ENCODE data around the gene LMX1B. TPM values are rescaled to one million over a fixed set of nuclear protein-coding genes. Genes with fewer than 3 reads are reported as not detected.

LMX1B gene
- total RNA-seq, 1 donor from 2014 or later, result 0.52 TPM

DNA sequence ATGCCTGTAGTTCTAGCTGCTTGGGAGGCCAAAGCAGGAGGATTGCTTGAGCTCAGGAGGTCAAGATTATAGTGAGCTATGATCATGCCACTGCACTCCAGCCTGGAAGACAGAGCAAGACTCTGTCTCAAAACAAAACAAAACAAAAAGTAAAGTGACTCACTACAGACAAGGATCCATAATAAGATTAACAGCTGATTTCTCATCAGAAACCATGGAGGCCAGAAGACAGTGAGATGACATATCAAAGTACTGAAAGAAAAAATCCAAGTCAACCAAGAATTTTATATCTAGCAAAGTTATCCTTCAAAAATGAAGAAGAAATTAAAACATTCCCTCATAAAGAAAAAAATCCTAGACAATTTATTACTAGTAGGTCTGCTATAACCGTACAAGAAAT, 121.8 kb downstream of the LMX1B start:
- TF ChIP-seq, protein P1, sequence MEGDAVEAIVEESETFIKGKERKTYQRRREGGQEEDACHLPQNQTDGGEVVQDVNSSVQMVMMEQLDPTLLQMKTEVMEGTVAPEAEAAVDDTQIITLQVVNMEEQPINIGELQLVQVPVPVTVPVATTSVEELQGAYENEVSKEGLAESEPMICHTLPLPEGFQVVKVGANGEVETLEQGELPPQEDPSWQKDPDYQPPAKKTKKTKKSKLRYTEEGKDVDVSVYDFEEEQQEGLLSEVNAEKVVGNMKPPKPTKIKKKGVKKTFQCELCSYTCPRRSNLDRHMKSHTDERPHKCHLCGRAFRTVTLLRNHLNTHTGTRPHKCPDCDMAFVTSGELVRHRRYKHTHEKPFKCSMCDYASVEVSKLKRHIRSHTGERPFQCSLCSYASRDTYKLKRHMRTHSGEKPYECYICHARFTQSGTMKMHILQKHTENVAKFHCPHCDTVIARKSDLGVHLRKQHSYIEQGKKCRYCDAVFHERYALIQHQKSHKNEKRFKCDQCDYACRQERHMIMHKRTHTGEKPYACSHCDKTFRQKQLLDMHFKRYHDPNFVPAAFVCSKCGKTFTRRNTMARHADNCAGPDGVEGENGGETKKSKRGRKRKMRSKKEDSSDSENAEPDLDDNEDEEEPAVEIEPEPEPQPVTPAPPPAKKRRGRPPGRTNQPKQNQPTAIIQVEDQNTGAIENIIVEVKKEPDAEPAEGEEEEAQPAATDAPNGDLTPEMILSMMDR (conservative IDR thresholded peaks at IDR 0.05; ENCODE audit: low read depth, low read length), result no peak
- no peak overlapping the region for H3K4me3 ChIP-seq (ENCODE audit: low read depth, low read length)
- DNase-seq (ENCODE audit: low read depth), result no peak

DNA sequence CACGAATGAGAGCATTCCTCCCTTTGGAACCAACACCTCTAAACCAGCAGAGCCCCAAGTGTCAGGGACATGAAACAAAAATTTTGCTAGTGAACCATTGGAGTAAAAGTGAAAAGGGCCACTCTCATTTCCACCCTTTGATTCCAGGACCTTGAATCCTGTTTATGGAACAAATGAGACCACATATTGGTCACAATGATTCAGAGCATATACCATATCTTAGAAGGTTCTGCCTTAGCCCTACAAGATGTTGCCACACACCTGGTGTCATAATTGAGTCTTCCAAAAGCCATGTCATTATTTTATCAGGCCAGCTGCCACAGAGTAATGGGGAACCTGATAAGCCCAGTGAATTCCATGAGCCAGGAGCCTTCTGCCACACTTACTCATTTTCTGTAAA, 124.8 kb downstream of the LMX1B start:
- DNase-seq (ENCODE audit: low read depth), result no peak
- no peak overlapping the region for H3K4me3 ChIP-seq (ENCODE audit: low read depth, low read length)
- TF ChIP-seq, protein P1 (conservative IDR thresholded peaks at IDR 0.05; ENCODE audit: low read depth, low read length), result no peak

DNA sequence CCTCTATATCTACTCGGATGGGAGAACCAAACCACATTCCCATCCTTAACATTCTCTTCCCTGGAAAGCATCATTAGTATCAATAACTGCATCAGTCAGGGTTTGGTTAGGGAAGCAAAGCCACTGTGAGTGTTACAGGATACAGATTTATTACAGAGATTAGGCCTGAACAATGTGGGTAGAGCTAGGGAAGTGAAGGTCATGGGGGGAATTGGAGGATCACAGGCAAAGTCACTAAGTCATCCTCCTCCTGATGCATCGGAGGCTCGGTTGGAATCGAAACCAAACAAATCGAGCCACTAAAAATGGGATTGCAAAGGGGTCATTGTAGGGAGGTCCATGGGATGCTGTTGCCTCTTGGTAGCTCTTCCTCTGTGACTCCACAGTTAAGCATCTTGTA, 129.3 kb downstream of the LMX1B start:
- H3K4me3 ChIP-seq (ENCODE audit: low read depth, low read length), result no peak overlapping the region
- TF ChIP-seq, protein P1 (conservative IDR thresholded peaks at IDR 0.05; ENCODE audit: low read depth, low read length), result no peak
- no peak for DNase-seq (ENCODE audit: low read depth)

DNA sequence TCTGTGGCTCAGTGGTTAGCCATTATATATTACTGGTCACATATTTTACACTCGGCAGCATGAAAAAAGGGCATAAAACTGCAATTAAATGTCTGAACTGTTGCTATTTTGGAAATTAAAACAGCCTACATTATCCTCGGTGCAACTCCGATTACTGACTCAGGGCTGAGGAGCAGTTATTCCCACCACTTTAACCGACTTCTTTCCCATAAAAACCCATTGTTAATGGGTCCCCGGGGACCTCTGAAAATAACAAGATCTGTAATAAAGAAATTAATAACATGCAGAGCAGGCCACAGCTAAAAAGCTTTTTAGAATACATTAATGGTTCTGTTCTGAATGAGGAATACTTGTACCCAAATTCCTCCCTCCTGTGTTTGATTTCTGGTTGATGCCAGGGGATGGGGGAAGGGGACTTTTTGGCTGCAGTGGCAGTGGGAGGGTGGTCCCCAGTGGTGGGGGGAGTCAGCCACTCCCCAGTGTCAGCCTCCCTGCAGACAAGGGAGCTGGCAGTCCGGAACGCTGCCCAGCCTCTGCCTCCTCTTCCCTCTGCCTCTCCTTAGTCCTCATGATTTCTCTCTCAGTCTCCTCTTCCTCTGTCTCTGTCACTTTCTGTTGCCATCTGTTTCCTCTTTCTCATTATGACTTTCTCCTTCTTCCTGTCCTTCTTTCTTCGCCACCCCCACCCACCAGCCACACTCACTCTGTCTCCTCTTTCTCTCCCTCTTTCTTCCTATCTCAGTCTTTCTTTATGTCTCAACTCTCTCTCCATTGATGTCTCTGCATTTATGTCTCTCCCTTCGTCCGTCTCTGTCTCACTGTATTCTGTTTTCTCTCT, 132.1 kb downstream of the LMX1B start:
- no peak for DNase-seq (ENCODE audit: low read depth)
- H3K4me3 ChIP-seq (ENCODE audit: low read depth, low read length), result no peak overlapping the region
- TF ChIP-seq, protein P1 (conservative IDR thresholded peaks at IDR 0.05; ENCODE audit: low read depth, low read length), result no peak

Other genes with a start within 250 kb of the LMX1B start
- gene ZBTB43, start 191.1 kb downstream of the LMX1B start, total RNA-seq, result 4.3 TPM in 2 replicates
- 3.6 and 6.5 TPM in 2 replicates for gene ZBTB34, start 246.7 kb downstream of the LMX1B start, total RNA-seq